ENCODE data around the gene ZNF784.
"Not testable (repeated sequence)": the region's sequence is repeated elsewhere in the genome, so short reads cannot be mapped to it uniquely, and the experiment has no call there.

Gene ZNF784

GRCh38 chr19:55579766-55580621 lies 44.4 kb downstream of the ZNF784 start:
- Histone ChIP-seq H2BK15ac (replicated peaks; ENCODE audit: low read depth) (no peak overlapping the region), H3K18ac (ENCODE audit: low read length) (peak overlapping the region; percentile 99), H3K4ac (ENCODE audit: low read depth, low read length) (peak overlapping the region; percentile 95), H2BK120ac (ENCODE audit: low read depth, low read length) (peak overlapping the region; percentile 39), H3K79me1 (ENCODE audit: low read length) (peaks cover 4% of the 10 kb centered on the region), H3K79me2 (ENCODE audit: control insufficient read depth, insufficient read depth, low read length) (peaks cover 8% of the 10 kb centered on the region), H3K4me2 (ENCODE audit: low read length) (peak overlapping the region; percentile 72), H3K27ac (ENCODE audit: low read depth, low read length) (peak overlapping the region; percentile 10), H3K27me3 (ENCODE audit: insufficient read depth, low read length, poor library complexity) (no peaks in the 10 kb centered on the region), H2AK5ac (ENCODE audit: low read length) (no peak overlapping the region), H3K23ac (ENCODE audit: low read length) (no peak overlapping the region), H3K56ac (ENCODE audit: low read length) (peak overlapping the region; percentile 90), H3K36me3 (ENCODE audit: control insufficient read depth, insufficient read depth, low read length) (peaks cover 7% of the 10 kb centered on the region), H4K5ac (ENCODE audit: low read length) (no peak overlapping the region), H4K8ac (ENCODE audit: low read depth, low read length) (peak overlapping the region; percentile 41), H3K9ac (ENCODE audit: low read length) (peak overlapping the region; percentile 82), H3K4me1 (ENCODE audit: control insufficient read depth, low read depth, low read length) (no peaks in the 10 kb centered on the region), H2BK5ac (ENCODE audit: low read length) (peak overlapping the region; percentile 63), H3K4me3 (ENCODE audit: low read length) (peak overlapping the region; percentile 85)
- no CpG with 5 or more reads among the region's 20 CpGs for WGBS (ENCODE audit: extremely low coverage, insufficient coverage, low lambda C conversion rate)
- peak; percentile 63 for DNase-seq

- Histone ChIP-seq H3K23ac (ENCODE audit: low read length) (no peak overlapping the region), H3K79me2 (ENCODE audit: control insufficient read depth, insufficient read depth, low read length) (peaks cover 8% of the 10 kb centered on the region), H3K27me3 (ENCODE audit: insufficient read depth, low read length, poor library complexity) (no peaks in the 10 kb centered on the region), H2AK5ac (ENCODE audit: low read length) (no peak overlapping the region), H3K4me2 (ENCODE audit: low read length) (peak overlapping the region; percentile 72), H4K8ac (ENCODE audit: low read depth, low read length) (no peak overlapping the region), H3K36me3 (ENCODE audit: control insufficient read depth, insufficient read depth, low read length) (peaks cover 7% of the 10 kb centered on the region), H2BK15ac (replicated peaks; ENCODE audit: low read depth) (no peak overlapping the region), H3K4me1 (ENCODE audit: control insufficient read depth, low read depth, low read length) (no peaks in the 10 kb centered on the region), H3K27ac (ENCODE audit: low read depth, low read length) (no peak overlapping the region), H3K79me1 (ENCODE audit: low read length) (peaks cover 4% of the 10 kb centered on the region), H3K4ac (ENCODE audit: low read depth, low read length) (no peak overlapping the region), H2BK120ac (ENCODE audit: low read depth, low read length) (no peak overlapping the region), H2BK5ac (ENCODE audit: low read length) (no peak overlapping the region), H3K4me3 (ENCODE audit: low read length) (no peak overlapping the region), H4K5ac (ENCODE audit: low read length) (no peak overlapping the region), H3K56ac (ENCODE audit: low read length) (peak overlapping the region; percentile 90), H3K18ac (ENCODE audit: low read length) (no peak overlapping the region), H3K9ac (ENCODE audit: low read length) (peak overlapping the region; percentile 82)
- WGBS (ENCODE audit: extremely low coverage, insufficient coverage, low lambda C conversion rate) = no CpG with 5 or more reads among the region's 90 CpGs
- no peak for DNase-seq
These were observed 45.3 kb downstream of the ZNF784 start for GRCh38 chr19:55578761-55579747.

GRCh38 chr19:55578031-55578760 lies 46.2 kb downstream of the ZNF784 start:
- no CpG with 5 or more reads among the region's 83 CpGs for WGBS (ENCODE audit: extremely low coverage, insufficient coverage, low lambda C conversion rate)

GRCh38 chr19:55576746-55577145 lies 47.6 kb downstream of the ZNF784 start:
- peaks cover 4% of the 10 kb centered on the region for H3K79me1 ChIP-seq (ENCODE audit: low read length)
- WGBS (ENCODE audit: extremely low coverage, insufficient coverage, low lambda C conversion rate) = no CpG with 5 or more reads among the region's 5 CpGs
- peaks cover 7% of the 10 kb centered on the region for H3K36me3 ChIP-seq (ENCODE audit: control insufficient read depth, insufficient read depth, low read length)
- H3K79me2 ChIP-seq (ENCODE audit: control insufficient read depth, insufficient read depth, low read length) = peaks cover 8% of the 10 kb centered on the region
- H3K23ac ChIP-seq (ENCODE audit: low read length) = no peak overlapping the region
- no peak overlapping the region for H2BK5ac ChIP-seq (ENCODE audit: low read length)
- H2AK5ac ChIP-seq (ENCODE audit: low read length) = no peak overlapping the region
- no peak overlapping the region for H3K56ac ChIP-seq (ENCODE audit: low read length)
- H3K9ac ChIP-seq (ENCODE audit: low read length) = no peak overlapping the region
- H3K4me2 ChIP-seq (ENCODE audit: low read length) = no peak overlapping the region
- H2BK15ac ChIP-seq (replicated peaks; ENCODE audit: low read depth) = no peak overlapping the region
- DNase-seq = no peak
- no peaks in the 10 kb centered on the region for H3K27me3 ChIP-seq (ENCODE audit: insufficient read depth, low read length, poor library complexity)
- no peak overlapping the region for H4K5ac ChIP-seq (ENCODE audit: low read length)
- no peak overlapping the region for H3K4me3 ChIP-seq (ENCODE audit: low read length)
- H3K27ac ChIP-seq (ENCODE audit: low read depth, low read length) = no peak overlapping the region
- no peaks in the 10 kb centered on the region for H3K4me1 ChIP-seq (ENCODE audit: control insufficient read depth, low read depth, low read length)
- H3K18ac ChIP-seq (ENCODE audit: low read length) = no peak overlapping the region
- no peak overlapping the region for H4K8ac ChIP-seq (ENCODE audit: low read depth, low read length)
- no peak overlapping the region for H2BK120ac ChIP-seq (ENCODE audit: low read depth, low read length)
- no peak overlapping the region for H3K4ac ChIP-seq (ENCODE audit: low read depth, low read length)

More at GRCh38 chr19:55578031-55578760, 46.2 kb downstream of the ZNF784 start:
- no peak overlapping the region for H3K9ac ChIP-seq (ENCODE audit: low read length)
- no peak overlapping the region for H3K4ac ChIP-seq (ENCODE audit: low read depth, low read length)
- H2AK5ac ChIP-seq (ENCODE audit: low read length) = no peak overlapping the region
- H4K8ac ChIP-seq (ENCODE audit: low read depth, low read length) = no peak overlapping the region
- no peak overlapping the region for H3K27ac ChIP-seq (ENCODE audit: low read depth, low read length)
- peaks cover 7% of the 10 kb centered on the region for H3K36me3 ChIP-seq (ENCODE audit: control insufficient read depth, insufficient read depth, low read length)
- H3K79me2 ChIP-seq (ENCODE audit: control insufficient read depth, insufficient read depth, low read length) = peaks cover 8% of the 10 kb centered on the region
- no peaks in the 10 kb centered on the region for H3K4me1 ChIP-seq (ENCODE audit: control insufficient read depth, low read depth, low read length)
- no peak overlapping the region for H3K18ac ChIP-seq (ENCODE audit: low read length)
- H4K5ac ChIP-seq (ENCODE audit: low read length) = no peak overlapping the region
- no peak overlapping the region for H3K23ac ChIP-seq (ENCODE audit: low read length)
- no peak overlapping the region for H2BK15ac ChIP-seq (replicated peaks; ENCODE audit: low read depth)
- peaks cover 4% of the 10 kb centered on the region for H3K79me1 ChIP-seq (ENCODE audit: low read length)
- H2BK120ac ChIP-seq (ENCODE audit: low read depth, low read length) = no peak overlapping the region
- H2BK5ac ChIP-seq (ENCODE audit: low read length) = no peak overlapping the region
- no peak overlapping the region for H3K4me3 ChIP-seq (ENCODE audit: low read length)
- no peaks in the 10 kb centered on the region for H3K27me3 ChIP-seq (ENCODE audit: insufficient read depth, low read length, poor library complexity)
- DNase-seq = no peak
- no peak overlapping the region for H3K4me2 ChIP-seq (ENCODE audit: low read length)
- no peak overlapping the region for H3K56ac ChIP-seq (ENCODE audit: low read length)

GRCh38 chr19:55573929-55574328 lies 50.4 kb downstream of the ZNF784 start:
- no CpG with 5 or more reads among the region's 6 CpGs for WGBS (ENCODE audit: extremely low coverage, insufficient coverage, low lambda C conversion rate)
- H3K56ac ChIP-seq (ENCODE audit: low read length); H4K8ac ChIP-seq (ENCODE audit: low read depth, low read length); H3K4me2 ChIP-seq (ENCODE audit: low read length); H4K5ac ChIP-seq (ENCODE audit: low read length); H2BK15ac ChIP-seq (replicated peaks; ENCODE audit: low read depth); H3K36me3 ChIP-seq (ENCODE audit: control insufficient read depth, insufficient read depth, low read length); H3K27ac ChIP-seq (ENCODE audit: low read depth, low read length); H3K27me3 ChIP-seq (ENCODE audit: insufficient read depth, low read length, poor library complexity); H3K79me2 ChIP-seq (ENCODE audit: control insufficient read depth, insufficient read depth, low read length); H3K4ac ChIP-seq (ENCODE audit: low read depth, low read length); H3K9ac ChIP-seq (ENCODE audit: low read length); H3K79me1 ChIP-seq (ENCODE audit: low read length); H3K4me1 ChIP-seq (ENCODE audit: control insufficient read depth, low read depth, low read length); DNase-seq; H2BK5ac ChIP-seq (ENCODE audit: low read length); H2BK120ac ChIP-seq (ENCODE audit: low read depth, low read length); H3K18ac ChIP-seq (ENCODE audit: low read length); H3K23ac ChIP-seq (ENCODE audit: low read length); H3K4me3 ChIP-seq (ENCODE audit: low read length); H2AK5ac ChIP-seq (ENCODE audit: low read length): not testable (repeated sequence)
